Lung (tissue), 12 donors: ENCODE data around the gene SATB1. TPM values are rescaled to one million over a fixed set of nuclear protein-coding genes. Genes with fewer than 3 reads are reported as not detected.

Experiments
- ATAC-seq: fragments of 200-7000 bp; cut with Tn5 transposase; one replicate; pipeline ENCODE4 v1.9.1; 2020; ENCODE audit warnings: moderate number of reproducible peaks; ENCODE audit not compliant: insufficient read depth, low FRiP score
- DNase-seq, 3 donors: peaks; one replicate each; pipeline ENCODE4 v3.0.0-alpha.2; 2013 to 2017
- H3K27ac ChIP-seq, 2 donors: one replicate each; pipeline ENCODE4 v1.5.1; 2013; ENCODE audit warnings: mild to moderate bottlenecking in 2 of 2, moderate library complexity in 2 of 2, control low read depth in 1 of 2, inconsistent platforms in 1 of 2, low read depth in 1 of 2, low read length in 1 of 2
- H3K27me3 ChIP-seq, 3 donors: one replicate each; pipeline ENCODE4 v1.5.1; 2013; ENCODE audit warnings: low read length in 2 of 3; ENCODE audit not compliant: control insufficient read depth in 3 of 3, insufficient read depth in 3 of 3
- H3K36me3 ChIP-seq, 4 donors: one replicate each; pipeline ENCODE4 v1.5.1; 2013; ENCODE audit warnings: low read length in 4 of 4, mild to moderate bottlenecking in 1 of 4, moderate library complexity in 1 of 4; ENCODE audit not compliant: control insufficient read depth in 4 of 4, insufficient read depth in 4 of 4
- H3K4me1 ChIP-seq, 5 donors: one replicate each; pipeline ENCODE4 v1.5.1; 2013; ENCODE audit warnings: low read length in 5 of 5, mild to moderate bottlenecking in 2 of 5, moderate library complexity in 1 of 5; ENCODE audit not compliant: control insufficient read depth in 5 of 5, insufficient read depth in 5 of 5
- H3K4me3 ChIP-seq: one replicate; pipeline ENCODE4 v1.5.1; 2013; ENCODE audit warnings: mild to moderate bottlenecking, control low read depth, moderate library complexity
- H3K9ac ChIP-seq, 2 donors: one replicate each; pipeline ENCODE4 v1.5.1; 2013; ENCODE audit warnings: low read length in 2 of 2, control low read depth in 1 of 2; ENCODE audit not compliant: insufficient read depth in 1 of 2
- H3K9me3 ChIP-seq, 4 donors: one replicate each; pipeline ENCODE4 v1.5.1; 2013; ENCODE audit warnings: low read length in 3 of 4, mild to moderate bottlenecking in 1 of 4, moderate library complexity in 1 of 4; ENCODE audit not compliant: control insufficient read depth in 4 of 4, insufficient read depth in 3 of 4
- WGBS, 2 donors: extraction: QIAGEN DNeasy Blood & Tissue Kit; methylation state at CpG; one replicate each; pipeline ENCODE4 v1.1.7; 2013; 5-methylcytosine and 5-hydroxymethylcytosine counted together
- polyA plus RNA-seq, 2 donors: library from polyadenylated mRNA; stranded (reverse); fragments of 200-250 nt; gene quantifications; one replicate each; pipeline ENCODE4 v1.2.1, GENCODE V29; 2013
- total RNA-seq, 2 donors: library from RNA; depleted of rRNA in 1 of 2; stranded (reverse); fragments of >200 nt in 1 of 2; gene quantifications; one replicate each; pipeline ENCODE4 v1.2.1, GENCODE V29; 2014 to 2021
- TF ChIP-seq, protein P1 (sequence below): IDR thresholded peaks from 2 replicates; pipeline ENCODE4 v1.5.1; 2012; ENCODE audit warnings: mild to moderate bottlenecking; ENCODE audit errors: control extremely low read depth, extremely low read depth
- donor health status: control.
- donor health status: control.
- donor health status: Bipolar disorder and iron deficiency.
- donor health status: healthy.
- donor health status: DM: yes; HTN: yes; CAD: no.

Gene SATB1
- total and polyA plus RNA-seq, 4 donors: 11.4 to 116 (median 16.9) TPM

DNA sequence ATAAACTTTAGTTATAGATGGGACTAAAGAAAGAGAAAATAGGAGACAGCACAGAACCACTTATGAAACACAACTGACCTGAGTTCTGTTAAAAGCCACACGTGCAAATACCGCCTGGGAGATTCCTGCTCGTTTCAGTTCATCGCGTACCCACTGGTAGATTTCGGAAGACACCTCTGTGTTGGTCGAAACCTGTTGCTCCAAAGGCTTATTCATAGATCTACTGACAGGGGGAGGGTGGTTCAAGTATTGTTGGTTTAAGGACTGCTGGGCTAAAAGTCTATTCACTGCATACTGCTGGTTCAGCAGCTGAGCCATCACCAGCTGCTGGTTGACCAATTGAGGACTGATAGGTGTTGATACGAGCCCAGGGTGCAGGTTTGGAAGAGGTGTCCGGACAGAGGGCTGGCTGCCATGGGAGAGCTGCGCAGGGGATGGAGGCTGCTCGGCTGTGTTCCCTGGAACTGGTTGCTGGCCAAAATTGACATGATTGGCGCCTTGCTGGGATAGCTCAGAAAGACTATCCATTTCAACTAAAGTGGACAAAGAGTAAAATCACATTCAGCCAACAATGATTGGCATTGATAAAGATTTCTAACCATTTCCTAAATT, 30.6 kb downstream of the SATB1 start:
- H3K4me1 ChIP-seq: no peaks in the 10 kb centered on the region
- TF ChIP-seq, protein P1, sequence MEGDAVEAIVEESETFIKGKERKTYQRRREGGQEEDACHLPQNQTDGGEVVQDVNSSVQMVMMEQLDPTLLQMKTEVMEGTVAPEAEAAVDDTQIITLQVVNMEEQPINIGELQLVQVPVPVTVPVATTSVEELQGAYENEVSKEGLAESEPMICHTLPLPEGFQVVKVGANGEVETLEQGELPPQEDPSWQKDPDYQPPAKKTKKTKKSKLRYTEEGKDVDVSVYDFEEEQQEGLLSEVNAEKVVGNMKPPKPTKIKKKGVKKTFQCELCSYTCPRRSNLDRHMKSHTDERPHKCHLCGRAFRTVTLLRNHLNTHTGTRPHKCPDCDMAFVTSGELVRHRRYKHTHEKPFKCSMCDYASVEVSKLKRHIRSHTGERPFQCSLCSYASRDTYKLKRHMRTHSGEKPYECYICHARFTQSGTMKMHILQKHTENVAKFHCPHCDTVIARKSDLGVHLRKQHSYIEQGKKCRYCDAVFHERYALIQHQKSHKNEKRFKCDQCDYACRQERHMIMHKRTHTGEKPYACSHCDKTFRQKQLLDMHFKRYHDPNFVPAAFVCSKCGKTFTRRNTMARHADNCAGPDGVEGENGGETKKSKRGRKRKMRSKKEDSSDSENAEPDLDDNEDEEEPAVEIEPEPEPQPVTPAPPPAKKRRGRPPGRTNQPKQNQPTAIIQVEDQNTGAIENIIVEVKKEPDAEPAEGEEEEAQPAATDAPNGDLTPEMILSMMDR: no peak
- ATAC-seq: no peak
- 94 to 97% methylated on average over 12 of the region's 12 CpGs for WGBS, 2 donors
- no peak overlapping the region for H3K4me3 ChIP-seq
- no peak overlapping the region for H3K27ac ChIP-seq
- no peaks in the 10 kb centered on the region for H3K9me3 ChIP-seq
- peaks cover 0 to 8% (median 3%) of the 10 kb centered on the region in 4 donors for H3K36me3 ChIP-seq
- no peak overlapping the region for H3K9ac ChIP-seq
- no peaks in the 10 kb centered on the region for H3K27me3 ChIP-seq
- no peak for DNase-seq

DNA sequence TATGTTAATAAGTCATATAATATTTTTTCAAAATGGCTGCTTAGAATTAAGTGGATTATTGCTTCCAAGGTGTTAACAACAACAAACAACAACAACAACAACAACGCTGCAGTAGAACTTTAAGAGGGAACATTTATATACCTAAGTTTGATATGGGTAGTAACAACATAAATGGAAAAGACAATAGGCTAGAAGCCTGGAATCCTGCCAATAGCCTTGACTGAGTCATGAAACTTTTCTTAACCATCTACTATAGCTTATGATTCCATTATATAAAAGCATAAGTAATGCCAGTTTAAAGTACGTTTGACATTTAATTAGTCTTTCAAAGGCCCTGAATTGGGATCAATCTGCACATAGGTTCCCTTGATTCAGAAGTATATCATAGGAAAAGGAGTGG, 31.2 kb downstream of the SATB1 start:
- Histone ChIP-seq H3K36me3 (peaks cover 0 to 8% (median 3%) of the 10 kb centered on the region in 4 donors), H3K9ac (no peak overlapping the region), H3K9me3 (no peaks in the 10 kb centered on the region), H3K4me3 (no peak overlapping the region), H3K4me1 (no peaks in the 10 kb centered on the region), H3K27ac (no peak overlapping the region), H3K27me3 (no peaks in the 10 kb centered on the region)
- no peak for ATAC-seq
- WGBS, 2 donors: 64 to 94% methylated on average over 2 of the region's 2 CpGs
- TF ChIP-seq, protein P1: no peak
- no peak for DNase-seq

DNA sequence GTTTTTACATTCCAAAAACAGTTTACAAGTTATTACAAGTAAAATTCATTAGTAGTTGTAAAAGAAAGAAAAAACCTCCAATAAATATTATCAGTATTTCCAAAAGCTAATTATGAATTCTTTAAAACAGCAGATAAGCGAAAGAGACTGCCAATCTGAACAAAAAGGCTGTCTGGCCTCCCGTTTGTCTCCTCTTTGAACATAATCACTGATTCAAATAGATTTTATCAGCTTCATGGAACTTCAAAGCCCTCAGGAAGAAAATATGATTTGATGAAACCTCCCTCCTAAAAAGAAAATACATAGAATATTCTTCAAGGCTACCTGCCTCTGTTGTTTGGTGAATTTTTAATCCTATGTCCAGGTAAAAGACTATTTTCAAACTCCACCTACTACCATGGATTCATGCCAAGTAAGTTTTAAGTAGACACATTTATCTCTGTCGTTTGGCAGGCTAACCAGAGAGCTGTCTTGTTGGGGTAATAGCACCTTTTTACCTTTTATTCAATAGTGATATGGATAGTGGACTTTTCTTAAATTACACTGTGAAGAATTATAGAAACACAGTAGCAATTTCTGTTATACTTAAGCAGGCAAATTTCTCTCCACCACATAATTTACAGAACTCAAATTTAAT, 35.0 kb downstream of the SATB1 start:
- no peak for ATAC-seq
- WGBS, 2 donors: 57 to 64% methylated on average over 3 of the region's 3 CpGs
- TF ChIP-seq, protein P1: no peak

More for the DNA sequence above, 35.0 kb downstream of the SATB1 start:
- Histone ChIP-seq H3K9me3 (no peaks in the 10 kb centered on the region), H3K27me3 (no peaks in the 10 kb centered on the region), H3K4me3 (no peak overlapping the region), H3K9ac (no peak overlapping the region), H3K4me1 (no peaks in the 10 kb centered on the region), H3K27ac (no peak overlapping the region), H3K36me3 (peaks cover 5 to 10% (median 6%) of the 10 kb centered on the region in 4 donors)
- DNase-seq: no peak
